ENCODE measurements around the gene NAB1.
"Not testable (repeated sequence)": the region's sequence is repeated elsewhere in the genome, so short reads cannot be mapped to it uniquely, and the experiment has no call there.

The NAB1 gene

GRCh38 chr2:190670182-190670946, 21.5 kb downstream of the NAB1 start:
- DNase-seq (ENCODE audit: low read depth in 2 of 2): no peak

- no peak for DNase-seq (ENCODE audit: low read depth in 2 of 2)
Observed at GRCh38 chr2:190674966-190675650, 26.2 kb downstream of the NAB1 start.

DNA sequence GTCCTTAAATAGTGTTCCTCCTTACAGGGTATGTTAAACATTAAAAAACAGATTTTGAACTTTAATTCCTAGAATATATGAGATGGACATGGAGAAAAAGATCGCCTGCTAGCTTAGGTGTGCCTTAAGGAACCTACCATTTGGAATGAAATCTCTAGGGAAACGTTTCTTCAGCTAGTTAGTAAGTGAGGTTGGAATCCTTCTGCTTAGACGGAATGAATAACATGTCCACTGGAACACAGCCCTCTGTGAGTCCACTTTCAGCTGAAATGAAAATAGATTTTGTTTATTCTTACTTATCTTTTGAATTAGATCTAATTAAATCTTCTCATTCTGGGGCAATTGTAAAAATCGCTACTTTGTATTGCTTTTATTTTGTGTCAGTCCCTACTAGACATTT, 28.4 kb downstream of the NAB1 start:
- no peak for DNase-seq (ENCODE audit: low read depth in 2 of 2)

DNA sequence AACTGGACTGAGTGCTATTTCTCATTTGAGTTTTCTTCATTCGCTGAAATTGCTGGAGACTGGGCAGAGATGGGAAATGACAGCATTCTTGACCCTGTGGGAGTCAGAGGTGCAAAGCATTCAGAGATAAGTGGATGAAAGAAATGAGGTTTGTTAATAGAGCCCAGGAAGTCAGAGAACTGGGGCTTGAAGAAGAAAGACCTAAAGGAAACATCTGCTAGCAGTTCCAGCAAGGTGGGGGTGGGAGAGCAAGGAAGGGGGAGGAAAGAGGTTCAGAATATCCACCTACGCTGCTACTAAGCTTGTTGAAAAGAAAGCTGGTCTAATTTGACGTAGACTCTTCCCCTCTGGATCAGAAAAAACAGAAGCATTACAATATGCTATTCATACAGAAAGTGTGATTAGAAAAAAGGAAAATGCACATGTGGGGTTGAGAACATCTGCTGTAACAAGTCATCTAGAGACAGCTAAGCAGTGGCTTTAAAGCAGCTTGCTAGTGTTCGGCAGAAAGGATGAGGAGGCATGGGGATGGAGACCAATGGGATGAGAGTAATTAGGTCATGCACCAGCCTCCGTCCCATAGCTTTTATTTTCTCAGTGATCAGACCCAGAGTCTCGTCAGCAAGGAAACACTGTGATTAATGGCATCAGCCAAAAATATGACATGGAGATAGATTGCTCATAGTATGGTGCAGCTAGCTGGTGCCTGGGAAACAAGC, 29.7 kb downstream of the NAB1 start:
- peak in 1 of 2 donors; percentile 14 for DNase-seq (ENCODE audit: low read depth in 2 of 2)

- DNase-seq (ENCODE audit: low read depth in 2 of 2): no peak
Observed at GRCh38 chr2:190679391-190679790, 30.5 kb downstream of the NAB1 start.

DNA sequence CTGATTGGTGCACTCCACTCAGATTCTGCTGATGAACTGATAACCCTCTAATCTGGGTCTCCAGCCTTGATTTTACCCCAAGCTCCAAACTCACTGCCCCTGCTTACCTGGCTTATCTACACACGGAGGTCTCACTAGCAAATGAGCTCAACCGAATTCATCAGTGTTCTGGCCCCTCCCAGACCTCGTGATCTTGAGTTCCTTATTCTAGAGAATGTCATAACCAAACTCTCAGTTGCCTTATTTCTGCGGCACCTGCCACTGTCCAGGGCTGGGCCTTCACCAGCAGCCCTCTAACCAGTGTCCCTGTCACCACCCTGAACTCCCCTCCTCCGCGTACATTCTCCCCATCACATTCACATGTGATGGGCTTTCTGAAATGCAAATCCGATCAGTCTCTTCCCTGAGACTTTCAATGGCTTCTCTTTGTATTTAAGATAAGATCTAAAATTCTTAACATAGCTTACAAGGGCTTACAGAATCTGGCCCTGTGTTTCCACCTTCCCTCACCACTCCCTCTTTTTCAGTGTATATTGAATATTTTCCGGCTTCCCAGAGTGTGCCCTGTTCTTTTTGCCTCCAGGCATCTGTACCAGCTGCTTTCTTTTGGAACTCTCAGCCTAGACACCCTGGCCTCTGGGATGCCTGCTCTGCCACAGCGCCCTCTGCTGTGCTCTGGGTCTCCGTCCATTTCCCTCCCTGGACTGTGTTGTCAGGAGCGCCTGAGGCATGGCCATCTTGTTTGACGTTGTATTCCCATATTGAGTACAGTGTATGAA, 31.1 kb downstream of the NAB1 start:
- DNase-seq (ENCODE audit: low read depth in 2 of 2): peak; percentile 18 to 47

DNA sequence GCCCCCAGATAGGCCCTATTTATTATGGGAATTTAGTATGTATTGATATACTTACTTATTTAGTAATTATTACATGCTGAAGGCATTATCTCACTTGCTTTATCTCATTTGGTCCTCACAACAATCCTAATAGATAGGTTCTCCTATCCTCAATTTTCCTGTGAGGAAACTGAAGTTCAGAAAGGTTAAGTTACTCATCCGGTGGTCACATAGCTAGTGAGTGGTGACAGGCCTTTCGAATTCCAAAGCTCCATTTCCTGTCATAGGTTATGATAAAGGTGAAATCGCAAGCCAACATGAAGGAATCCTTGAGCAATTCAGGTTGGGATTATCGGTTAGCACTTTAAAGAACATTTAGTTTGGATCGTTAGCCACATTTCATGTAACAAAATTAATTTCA, 33.3 kb downstream of the NAB1 start:
- no peak for DNase-seq (ENCODE audit: low read depth in 2 of 2)

GRCh38 chr2:190683802-190684201, 34.9 kb downstream of the NAB1 start:
- no peak for DNase-seq (ENCODE audit: low read depth in 2 of 2)

DNA sequence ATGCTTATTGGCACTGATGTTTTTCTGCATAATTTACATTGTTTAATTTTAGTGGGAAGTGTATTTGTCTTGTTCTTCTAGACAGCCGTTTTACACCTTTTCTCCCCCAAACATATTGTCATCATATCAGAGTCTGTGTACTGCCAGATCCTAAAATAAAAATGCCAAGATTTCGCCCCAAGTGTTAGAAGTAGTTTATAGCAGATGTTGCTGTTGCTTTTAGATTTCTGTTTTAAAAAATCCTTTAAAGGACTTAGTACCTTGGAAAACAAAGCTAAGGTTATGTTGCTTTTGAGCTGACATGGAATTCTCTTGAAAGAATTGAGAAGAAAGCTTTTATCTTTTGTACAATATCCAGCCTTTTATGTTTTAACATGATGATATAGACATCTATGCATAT, 36.0 kb downstream of the NAB1 start:
- no peak for DNase-seq (ENCODE audit: low read depth in 2 of 2)

- DNase-seq (ENCODE audit: low read depth in 2 of 2): no peak
Observed at GRCh38 chr2:190685333-190685732, 36.5 kb downstream of the NAB1 start.

- no peak for DNase-seq (ENCODE audit: low read depth in 2 of 2)
Observed at GRCh38 chr2:190693533-190694232, 44.8 kb downstream of the NAB1 start.

GRCh38 chr2:190694479-190694878, 45.6 kb downstream of the NAB1 start:
- no peak for DNase-seq (ENCODE audit: low read depth in 2 of 2)

DNA sequence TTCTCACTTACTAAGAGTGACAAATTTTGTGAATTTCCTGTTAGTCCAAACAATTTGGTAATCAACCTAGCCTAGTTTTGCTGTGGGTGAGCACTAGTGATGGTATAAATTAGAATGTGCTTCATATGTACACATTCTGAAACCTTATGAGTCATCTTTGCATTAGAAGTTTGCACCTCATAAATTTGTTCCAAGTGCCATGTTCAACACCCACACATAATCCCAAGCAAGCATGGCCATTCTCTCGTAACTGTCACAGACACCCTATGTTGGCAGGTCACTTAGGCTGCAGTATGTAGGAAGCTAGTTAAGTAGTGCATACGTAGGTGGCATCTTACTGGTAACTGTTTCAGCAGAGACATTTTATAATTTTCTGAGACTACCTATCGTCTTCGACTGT, 46.9 kb downstream of the NAB1 start:
- peak in 1 of 2 donors; percentile 21 for DNase-seq (ENCODE audit: low read depth in 2 of 2)

DNA sequence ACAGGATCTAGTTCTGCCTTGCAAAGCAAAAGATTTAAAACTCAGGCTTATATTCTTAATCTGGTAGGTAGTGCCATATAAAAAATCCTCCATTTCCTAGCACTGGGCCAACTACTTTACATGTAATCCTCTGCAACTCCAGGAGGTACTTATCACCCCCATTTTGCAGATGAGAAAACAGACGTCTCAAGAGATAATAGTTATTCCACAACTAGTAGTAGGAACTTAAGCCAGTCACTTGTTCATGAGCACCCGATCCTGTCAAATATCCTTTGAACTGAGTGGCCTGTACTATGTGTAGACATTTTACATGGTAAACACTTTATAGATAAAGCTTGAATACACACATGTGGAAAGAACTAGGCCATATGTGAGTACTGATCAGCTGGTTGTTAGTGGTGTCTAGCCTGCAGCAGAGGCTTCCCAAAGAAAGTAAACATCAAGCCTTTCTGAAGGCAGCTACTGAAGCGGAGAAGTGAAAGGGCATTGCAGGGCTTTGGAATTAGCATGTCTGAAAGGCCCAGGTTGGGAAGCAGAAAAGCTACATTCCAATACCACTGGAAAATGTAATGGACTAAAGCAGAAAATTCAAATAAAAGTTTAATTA, 48.0 kb downstream of the NAB1 start:
- no peak for DNase-seq (ENCODE audit: low read depth in 2 of 2)

DNA sequence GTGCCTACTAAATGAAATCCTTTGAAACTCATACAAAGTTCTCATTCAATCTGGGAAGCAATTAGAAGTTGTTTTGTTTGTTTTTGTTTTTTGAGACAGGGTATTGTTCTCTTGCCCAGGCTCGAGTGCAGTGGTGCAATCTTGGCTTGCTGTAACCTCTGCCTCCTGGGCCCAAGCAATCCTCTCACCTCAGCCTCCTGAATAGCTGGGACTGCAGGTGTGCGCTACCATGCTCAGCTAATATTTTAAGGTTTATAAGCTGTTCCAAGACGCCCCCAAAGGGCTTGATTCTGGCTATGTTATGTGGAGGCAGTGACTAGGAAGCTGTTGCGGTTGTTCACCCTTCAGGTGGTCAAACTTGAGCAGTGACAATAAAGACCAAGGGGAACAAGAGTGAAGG, 48.5 kb downstream of the NAB1 start:
- DNase-seq (ENCODE audit: low read depth in 2 of 2): no peak

DNA sequence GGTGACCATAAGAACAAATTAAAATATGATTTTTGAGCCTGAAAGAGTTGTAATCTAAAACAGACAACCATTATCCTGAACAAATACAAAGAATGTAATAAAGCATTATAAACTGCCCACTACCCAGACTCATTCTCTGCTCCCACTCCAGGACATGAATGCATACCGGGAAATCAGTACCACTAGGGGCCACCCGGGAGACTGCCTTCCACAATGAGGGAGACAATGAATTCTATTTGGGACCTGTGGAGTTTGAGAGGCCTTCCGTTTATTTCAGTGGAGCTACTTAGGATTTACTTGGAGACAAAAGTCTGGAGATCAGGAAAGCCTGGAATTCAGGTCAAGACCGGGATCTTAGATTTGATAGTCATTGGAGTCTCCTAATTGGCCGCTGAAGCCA, 50.0 kb downstream of the NAB1 start:
- DNase-seq (ENCODE audit: low read depth in 2 of 2): no peak

DNA sequence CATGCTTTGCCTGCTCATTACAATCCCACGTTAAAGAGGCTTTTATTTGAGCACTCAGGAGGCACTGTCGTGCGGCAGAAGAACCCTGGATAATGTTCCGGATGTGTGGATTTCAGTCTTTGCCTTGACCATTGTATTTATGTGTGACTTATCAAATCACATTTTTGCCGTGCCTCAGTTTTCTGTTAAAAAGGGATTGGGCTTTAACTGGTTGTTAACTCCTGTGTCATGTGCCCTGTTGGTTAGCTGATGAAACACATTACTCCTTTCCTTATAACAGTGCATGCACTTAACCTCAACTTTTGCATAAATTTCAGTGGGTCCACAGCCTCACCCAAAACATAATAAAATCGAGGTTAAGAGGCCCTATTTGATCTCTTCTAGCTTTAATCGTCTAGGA, 52.7 kb downstream of the NAB1 start:
- no peak for DNase-seq (ENCODE audit: low read depth in 2 of 2)

GRCh38 chr2:190705280-190705679, 56.4 kb downstream of the NAB1 start:
- DNase-seq (ENCODE audit: low read depth in 2 of 2): no peak

DNA sequence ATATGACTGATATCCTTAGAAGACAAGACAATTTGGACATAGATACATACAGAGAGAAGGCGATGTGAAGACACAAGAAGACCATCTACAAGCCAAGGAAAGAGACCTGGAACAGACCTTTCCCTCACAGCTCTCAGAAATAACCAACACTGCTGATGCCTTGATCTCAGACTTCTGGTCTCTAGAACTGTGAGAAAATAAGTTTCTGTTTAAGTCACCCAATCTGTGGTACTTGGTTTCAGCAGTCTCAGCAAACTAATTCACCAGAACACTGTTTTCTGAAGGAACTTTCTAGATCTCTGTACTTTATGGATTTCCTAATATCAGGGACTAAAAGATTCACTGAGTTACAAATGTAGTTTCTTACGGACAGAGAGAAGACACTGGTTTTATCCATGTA, 58.8 kb downstream of the NAB1 start:
- no peak for DNase-seq (ENCODE audit: low read depth in 2 of 2)

- DNase-seq (ENCODE audit: low read depth in 2 of 2): not testable (repeated sequence)
Observed at GRCh38 chr2:190708650-190709049, 59.8 kb downstream of the NAB1 start.

DNA sequence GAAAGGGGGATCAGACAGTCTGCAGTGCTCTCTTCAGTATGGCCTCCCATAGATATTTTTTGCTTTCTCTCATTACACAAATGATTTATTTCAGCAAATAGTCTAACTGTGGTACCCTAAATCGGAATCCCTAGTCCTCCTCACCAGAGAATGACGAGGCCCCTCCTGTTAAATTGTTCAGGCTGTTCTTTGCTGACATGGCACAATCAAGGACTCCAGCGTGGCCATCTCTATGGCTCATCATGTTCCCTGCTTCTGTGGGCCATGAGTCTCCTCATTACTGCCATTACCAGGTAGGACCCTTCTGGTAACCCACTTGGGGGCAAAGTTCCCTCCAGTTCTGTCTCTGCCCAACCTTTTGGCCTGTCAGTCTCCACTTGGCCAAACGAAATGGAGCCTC, 62.2 kb downstream of the NAB1 start:
- no peak for DNase-seq (ENCODE audit: low read depth in 2 of 2)

All from stimulated activated CD4-positive, alpha-beta T cell treated with anti-CD3 and anti-CD28 coated beads, Interleukin-1b, Interleukin-23, amount 100 ng/mL, for 4 hours (primary cell).